ENCODE measurements around the gene OAT.
"Not testable (repeated sequence)": the region's sequence is repeated elsewhere in the genome, so short reads cannot be mapped to it uniquely, and the experiment has no call there.

OAT gene

GRCh38 chr10:124375691-124376090, 43.0 kb downstream of the OAT start:
- no peak for DNase-seq

GRCh38 chr10:124375353-124375614, 43.4 kb downstream of the OAT start:
- no peak for DNase-seq

- DNase-seq = no peak
Observed at GRCh38 chr10:124374535-124375352, 44.0 kb downstream of the OAT start.

GRCh38 chr10:124372899-124373298, 45.8 kb downstream of the OAT start:
- no peak for DNase-seq

GRCh38 chr10:124370426-124370825, 48.3 kb downstream of the OAT start:
- DNase-seq = no peak

- DNase-seq = no peak
Observed at GRCh38 chr10:124369986-124370385, 48.7 kb downstream of the OAT start.

GRCh38 chr10:124369533-124369932, 49.2 kb downstream of the OAT start:
- not testable (repeated sequence) for DNase-seq

GRCh38 chr10:124369066-124369465, 49.7 kb downstream of the OAT start:
- no peak for DNase-seq

- no peak for DNase-seq
Observed at GRCh38 chr10:124367936-124368335, 50.8 kb downstream of the OAT start.

GRCh38 chr10:124367414-124367813, 51.3 kb downstream of the OAT start:
- no peak for DNase-seq

GRCh38 chr10:124366825-124367224, 51.9 kb downstream of the OAT start:
- no peak for DNase-seq

GRCh38 chr10:124366343-124366742, 52.4 kb downstream of the OAT start:
- no peak for DNase-seq

GRCh38 chr10:124364674-124365073, 54.0 kb downstream of the OAT start:
- DNase-seq = no peak

- no peak for DNase-seq
Observed at GRCh38 chr10:124362568-124362967, 56.2 kb downstream of the OAT start.

GRCh38 chr10:124359336-124359832, 59.3 kb downstream of the OAT start:
- DNase-seq = no peak

GRCh38 chr10:124357561-124357885, 61.2 kb downstream of the OAT start:
- no peak for DNase-seq

GRCh38 chr10:124356701-124357560, 61.8 kb downstream of the OAT start:
- no peak for DNase-seq

GRCh38 chr10:124354411-124355382, 64.0 kb downstream of the OAT start:
- peak; percentile 35 to 50 for DNase-seq

- no peak for DNase-seq
Observed at GRCh38 chr10:124353896-124354295, 64.8 kb downstream of the OAT start.

- DNase-seq = no peak
Observed at GRCh38 chr10:124353091-124353815, 65.5 kb downstream of the OAT start.

- no peak for DNase-seq
Observed at GRCh38 chr10:124351481-124352220, 67.1 kb downstream of the OAT start.

- DNase-seq = no peak
Observed at GRCh38 chr10:124350806-124351205, 67.9 kb downstream of the OAT start.
